Astrocyte (in vitro differentiated cells and primary cell): Measurements from ENCODE around the gene BOLA2B. TPM values are rescaled to one million over a fixed set of nuclear protein-coding genes. Genes with fewer than 3 reads are reported as not detected.

Experiments used
- DNase-seq: peaks from one replicate; pipeline ENCODE4 v3.0.0-alpha.2; 2010; ENCODE audit warnings: low read depth
- FAIRE-seq: peaks from 2 replicates; lab custom pipeline; 2011; peaks lifted over from hg19 to GRCh38; lab: Jason Lieb, UNC
- H2AFZ ChIP-seq: 2 replicates; pipeline ENCODE4 v1.6.0; 2012; ENCODE audit warnings: low read depth, low read length, inconsistent platforms
- H3K27ac ChIP-seq: 2 replicates; pipeline ENCODE4 v1.5.1; 2011; ENCODE audit warnings: low read depth, low read length, inconsistent platforms
- H3K27me3 ChIP-seq: 2 replicates; pipeline ENCODE4 v1.6.0; 2011; ENCODE audit warnings: low read length, inconsistent platforms; ENCODE audit not compliant: insufficient read depth
- H3K36me3 ChIP-seq: 2 replicates; pipeline ENCODE4 v1.5.1; 2011; ENCODE audit warnings: low read length, inconsistent platforms; ENCODE audit not compliant: insufficient read depth
- H3K4me1 ChIP-seq: 2 replicates; pipeline ENCODE4 v1.5.1; 2011; ENCODE audit warnings: low read length, inconsistent platforms; ENCODE audit not compliant: insufficient read depth
- H3K4me2 ChIP-seq: 2 replicates; pipeline ENCODE4 v1.6.0; 2012; ENCODE audit warnings: low read length, inconsistent platforms
- H3K4me3 ChIP-seq: 2 replicates; pipeline ENCODE4 v1.5.1; 2011; ENCODE audit warnings: low read depth, mild to moderate bottlenecking, low read length, inconsistent platforms; ENCODE audit not compliant: insufficient read depth
- H3K79me2 ChIP-seq: 2 replicates; pipeline ENCODE4 v1.6.0; 2012; ENCODE audit warnings: mild to moderate bottlenecking, low read length, inconsistent platforms; ENCODE audit not compliant: insufficient read depth
- H3K9ac ChIP-seq: 2 replicates; pipeline ENCODE4 v1.6.0; 2012; ENCODE audit warnings: mild to moderate bottlenecking, low read length, inconsistent platforms
- H3K9me3 ChIP-seq: 2 replicates; pipeline ENCODE4 v1.5.1; 2012; ENCODE audit warnings: low read depth, mild to moderate bottlenecking, low read length, inconsistent platforms; ENCODE audit not compliant: insufficient read depth
- H4K20me1 ChIP-seq: 2 replicates; pipeline ENCODE4 v1.6.0; 2012; ENCODE audit warnings: low read length, inconsistent platforms; ENCODE audit not compliant: insufficient read depth
- H3K27ac Mint-ChIP-seq: one replicate; pipeline ENCODE4 v1.8.0; 2021; ENCODE audit warnings: mild to moderate bottlenecking, mixed read lengths; ENCODE audit not compliant: unreplicated experiment
- H3K27me3 Mint-ChIP-seq: one replicate; pipeline ENCODE4 v1.8.0; 2021; ENCODE audit warnings: low read depth, mixed read lengths; ENCODE audit not compliant: unreplicated experiment
- H3K36me3 Mint-ChIP-seq: one replicate; pipeline ENCODE4 v1.8.0; 2021; ENCODE audit warnings: low read depth, mixed read lengths; ENCODE audit not compliant: unreplicated experiment
- H3K4me1 Mint-ChIP-seq: one replicate; pipeline ENCODE4 v1.8.0; 2021; ENCODE audit warnings: low read depth, mixed read lengths; ENCODE audit not compliant: unreplicated experiment
- H3K4me3 Mint-ChIP-seq: one replicate; pipeline ENCODE4 v1.8.0; 2021; ENCODE audit warnings: mild to moderate bottlenecking, moderate library complexity, mixed read lengths; ENCODE audit not compliant: unreplicated experiment
- H3K9me3 Mint-ChIP-seq: one replicate; pipeline ENCODE4 v1.8.0; 2021; ENCODE audit warnings: mild to moderate bottlenecking, mixed read lengths; ENCODE audit not compliant: unreplicated experiment
- CTCF ChIP-seq: IDR thresholded peaks from 2 replicates; pipeline ENCODE4 v1.5.1; 2011; ENCODE audit warnings: low read depth, mild to moderate bottlenecking, inconsistent platforms, low read length, moderate library complexity; ENCODE audit not compliant: insufficient read depth
- EZH2 ChIP-seq: IDR thresholded peaks from 2 replicates; pipeline ENCODE4 v1.6.1; 2012; ENCODE audit warnings: mild to moderate bottlenecking, low read length, inconsistent platforms; ENCODE audit not compliant: insufficient read depth
- total RNA-seq: library from RNA; stranded (reverse); gene quantifications from 2 replicates; pipeline ENCODE4 v1.2.1, GENCODE V29; 2021

BOLA2B gene
- total RNA-seq, 1 donor from 2014 or later: 125 TPM

- Histone ChIP-seq H3K4me1 (peaks cover 8% of the 10 kb centered on the region), H3K4me2 (no peak overlapping the region), H3K4me3 (no peak overlapping the region), H3K27me3 (no peaks in the 10 kb centered on the region), H2AFZ (no peak overlapping the region), H3K9me3 (no peaks in the 10 kb centered on the region), H3K27ac (no peak overlapping the region), H4K20me1 (peaks cover 3% of the 10 kb centered on the region), H3K36me3 (no peaks in the 10 kb centered on the region), H3K9ac (no peak overlapping the region), H3K79me2 (no peaks in the 10 kb centered on the region)
- TF ChIP-seq CTCF (no peak), EZH2 (no peak)
- Mint-ChIP-seq H3K4me1 (no peaks in the 10 kb centered on the region), H3K27ac (no peak overlapping the region), H3K4me3 (no peak overlapping the region), H3K36me3 (peaks cover 4% of the 10 kb centered on the region), H3K9me3 (no peaks in the 10 kb centered on the region), H3K27me3 (peaks cover under 1% of the 10 kb centered on the region)
- FAIRE-seq (no peak), DNase-seq (no peak)
These were observed 6.0 kb downstream of the BOLA2B start for GRCh38 chr16:30187556-30187865.

GRCh38 chr16:30186782-30187555, 6.5 kb downstream of the BOLA2B start:
- H3K27ac ChIP-seq: no peak overlapping the region
- H3K9me3 ChIP-seq: no peaks in the 10 kb centered on the region
- H2AFZ ChIP-seq: no peak overlapping the region
- no peak overlapping the region for H3K4me2 ChIP-seq
- no peak overlapping the region for H3K4me3 Mint-ChIP-seq
- no peak overlapping the region for H3K9ac ChIP-seq
- no peak for TF ChIP-seq EZH2
- TF ChIP-seq CTCF: peak; percentile 24
- no peaks in the 10 kb centered on the region for H3K27me3 ChIP-seq
- H3K4me1 Mint-ChIP-seq: no peaks in the 10 kb centered on the region
- DNase-seq: no peak
- H3K9me3 Mint-ChIP-seq: no peaks in the 10 kb centered on the region
- H3K36me3 Mint-ChIP-seq: peaks cover 4% of the 10 kb centered on the region
- peaks cover 5% of the 10 kb centered on the region for H3K27me3 Mint-ChIP-seq
- H3K4me3 ChIP-seq: no peak overlapping the region
- H3K4me1 ChIP-seq: peaks cover 10% of the 10 kb centered on the region
- H4K20me1 ChIP-seq: peaks cover 3% of the 10 kb centered on the region
- no peaks in the 10 kb centered on the region for H3K79me2 ChIP-seq
- no peak for FAIRE-seq
- H3K36me3 ChIP-seq: no peaks in the 10 kb centered on the region
- H3K27ac Mint-ChIP-seq: peak overlapping the region; percentile 72

GRCh38 chr16:30186444-30186781, 7.1 kb downstream of the BOLA2B start:
- Histone ChIP-seq H3K9ac (no peak overlapping the region), H3K27me3 (no peaks in the 10 kb centered on the region), H3K4me1 (peaks cover 10% of the 10 kb centered on the region), H3K4me3 (no peak overlapping the region), H2AFZ (no peak overlapping the region), H3K27ac (no peak overlapping the region), H3K4me2 (no peak overlapping the region), H3K9me3 (no peaks in the 10 kb centered on the region), H3K36me3 (no peaks in the 10 kb centered on the region), H4K20me1 (peaks cover 3% of the 10 kb centered on the region), H3K79me2 (no peaks in the 10 kb centered on the region)
- DNase-seq (no peak), FAIRE-seq (no peak)
- Mint-ChIP-seq H3K36me3 (peaks cover 4% of the 10 kb centered on the region), H3K27me3 (peaks cover 7% of the 10 kb centered on the region), H3K27ac (no peak overlapping the region), H3K4me3 (no peak overlapping the region), H3K4me1 (no peaks in the 10 kb centered on the region), H3K9me3 (no peaks in the 10 kb centered on the region)
- TF ChIP-seq EZH2 (no peak), CTCF (no peak)
